ENCODE data around the gene ADGRD1. TPM values are rescaled to one million over a fixed set of nuclear protein-coding genes. Genes with fewer than 3 reads are reported as not detected.

ADGRD1 gene
- total RNA-seq, 4 donors from 2014 or later, result 8.3 to 18.1 (median 12.5) TPM

- Histone ChIP-seq H3K4me3 (no peak overlapping the region), H3K36me3 (no peaks in the 10 kb centered on the region), H3K27me3 (no peaks in the 10 kb centered on the region), H3K27ac (no peak overlapping the region), H3K4me1 (no peaks in the 10 kb centered on the region), H3K9me3 (no peaks in the 10 kb centered on the region)
- no peak for TF ChIP-seq POLR2A (IDR thresholded peaks at IDR 0.05)
- TF ChIP-seq EP300 (IDR thresholded peaks at IDR 0.05; ENCODE audit: low read depth), result no peak
- intact Hi-C loops (cut with DNase I; ENCODE audit: low total_unique reads) (no loop called here), in situ Hi-C loops (cut with MboI; ENCODE audit: low pct_ligation_motif_present in 1 of 4, low pct_unique_long_range_greater_than_20kb in 1 of 4, low sequenced_read_pairs in 3 of 4) (no loop called here)
- WGBS, 2 donors (ENCODE audit: low coverage in 1 of 2), result 20 to 67% methylated on average over 1 to 15 of the region's 15 CpGs
- DNase-seq, result no peak
Observed at GRCh38 chr12:131034631-131035244, 81.0 kb downstream of the ADGRD1 start.

GRCh38 chr12:131035245-131035681 lies 81.6 kb downstream of the ADGRD1 start:
- DNase-seq, result no peak
- H3K27ac ChIP-seq, result no peak overlapping the region
- no peaks in the 10 kb centered on the region for H3K27me3 ChIP-seq
- no peaks in the 10 kb centered on the region for H3K9me3 ChIP-seq
- TF ChIP-seq POLR2A (IDR thresholded peaks at IDR 0.05), result no peak
- TF ChIP-seq CTCF (IDR thresholded peaks at IDR 0.05), result no peak
- TF ChIP-seq EP300 (IDR thresholded peaks at IDR 0.05; ENCODE audit: low read depth), result no peak
- TF ChIP-seq POLR2AphosphoS5 (IDR thresholded peaks at IDR 0.05), result no peak
- no peaks in the 10 kb centered on the region for H3K36me3 ChIP-seq
- WGBS, 2 donors (ENCODE audit: low coverage in 1 of 2), result 69% methylated on average over 16 of the region's 18 CpGs; no CpG with 5 or more reads in 1 of the 2 donors
- no peak overlapping the region for H3K4me3 ChIP-seq
- no peaks in the 10 kb centered on the region for H3K4me1 ChIP-seq
- intact Hi-C loops (cut with DNase I; ENCODE audit: low total_unique reads), result no loop called here
- in situ Hi-C loops (cut with MboI; ENCODE audit: low pct_ligation_motif_present in 1 of 4, low pct_unique_long_range_greater_than_20kb in 1 of 4, low sequenced_read_pairs in 3 of 4), result no loop called here

- no peaks in the 10 kb centered on the region for H3K27me3 ChIP-seq
- H3K27ac ChIP-seq, result no peak overlapping the region
- intact Hi-C loops (cut with DNase I; ENCODE audit: low total_unique reads), result no loop called here
- no peak for DNase-seq
- in situ Hi-C loops (cut with MboI; ENCODE audit: low pct_ligation_motif_present in 1 of 4, low pct_unique_long_range_greater_than_20kb in 1 of 4, low sequenced_read_pairs in 3 of 4), result no loop called here
- TF ChIP-seq EP300 (IDR thresholded peaks at IDR 0.05; ENCODE audit: low read depth) (no peak), CTCF (IDR thresholded peaks at IDR 0.05) (no peak), POLR2A (IDR thresholded peaks at IDR 0.05) (no peak), POLR2AphosphoS5 (IDR thresholded peaks at IDR 0.05) (no peak)
- 70 to 94% methylated on average over 2 to 11 of the region's 11 CpGs for WGBS, 2 donors (ENCODE audit: low coverage in 1 of 2)
- no peak overlapping the region for H3K4me3 ChIP-seq
- H3K4me1 ChIP-seq, result no peaks in the 10 kb centered on the region
- no peaks in the 10 kb centered on the region for H3K9me3 ChIP-seq
- H3K36me3 ChIP-seq, result no peaks in the 10 kb centered on the region
Observed at GRCh38 chr12:131038159-131038558, 84.5 kb downstream of the ADGRD1 start.

- no peak overlapping the region for H3K27ac ChIP-seq
- TF ChIP-seq CTCF (IDR thresholded peaks at IDR 0.05) (no peak), POLR2AphosphoS5 (IDR thresholded peaks at IDR 0.05) (no peak), POLR2A (IDR thresholded peaks at IDR 0.05) (no peak), EP300 (IDR thresholded peaks at IDR 0.05; ENCODE audit: low read depth) (no peak)
- no peaks in the 10 kb centered on the region for H3K9me3 ChIP-seq
- WGBS, 2 donors (ENCODE audit: low coverage in 1 of 2), result 79% methylated on average over 27 of the region's 35 CpGs; no CpG with 5 or more reads in 1 of the 2 donors
- no peaks in the 10 kb centered on the region for H3K4me1 ChIP-seq
- no peaks in the 10 kb centered on the region for H3K36me3 ChIP-seq
- H3K27me3 ChIP-seq, result no peaks in the 10 kb centered on the region
- intact Hi-C loops (cut with DNase I; ENCODE audit: low total_unique reads) (no loop called here), in situ Hi-C loops (cut with MboI; ENCODE audit: low pct_ligation_motif_present in 1 of 4, low pct_unique_long_range_greater_than_20kb in 1 of 4, low sequenced_read_pairs in 3 of 4) (no loop called here)
- no peak for DNase-seq
- H3K4me3 ChIP-seq, result no peak overlapping the region
Observed at GRCh38 chr12:131038961-131039950, 85.5 kb downstream of the ADGRD1 start.
